IPS-20b (cell line): ENCODE data around the gene RASA1.
A peak's percentile ranks its signal among the peaks of the same experiment; 100 is the strongest.

Experiments used
- H3K27ac ChIP-seq: one replicate; pipeline ENCODE4 v1.5.1; 2013; ENCODE audit warnings: low read length
- H3K27me3 ChIP-seq: 2 replicates; pipeline ENCODE4 v1.6.1; 2013; ENCODE audit warnings: mild to moderate bottlenecking, low read length, inconsistent platforms; ENCODE audit not compliant: insufficient read depth
- H3K36me3 ChIP-seq: 2 replicates; pipeline ENCODE4 v1.6.1; 2013; ENCODE audit warnings: low read depth, mild to moderate bottlenecking, inconsistent platforms, low read length, moderate library complexity; ENCODE audit not compliant: insufficient read depth
- H3K4me1 ChIP-seq: 2 replicates; pipeline ENCODE4 v1.6.1; 2013; ENCODE audit warnings: mild to moderate bottlenecking, control low read depth, inconsistent platforms, low read length, moderate library complexity; ENCODE audit not compliant: insufficient read depth
- H3K4me3 ChIP-seq: 2 replicates; pipeline ENCODE4 v1.5.1; 2013; ENCODE audit warnings: mild to moderate bottlenecking, low read length, inconsistent platforms
- H3K9ac ChIP-seq: 2 replicates; pipeline ENCODE4 v1.6.1; 2013; ENCODE audit warnings: low read depth, mild to moderate bottlenecking, inconsistent platforms, low read length, moderate library complexity
- H3K9me3 ChIP-seq: 2 replicates; pipeline ENCODE4 v1.6.1; 2013; ENCODE audit warnings: mild to moderate bottlenecking, low read depth, low read length, inconsistent platforms; ENCODE audit not compliant: insufficient read depth

The RASA1 gene

GRCh38 chr5:87267574-87268125 is at the start of gene RASA1:
Gene RASA1 (plus strand): TSS chr5:87267883. CDS start chr5:87268452, 569 bp downstream.
- H3K27ac ChIP-seq: peak within 1 kb of the TSS; percentile 95
- H3K9ac ChIP-seq: peak within 1 kb of the TSS; percentile 90
- no peaks in the 10 kb centered on the region for H3K36me3 ChIP-seq
- H3K4me3 ChIP-seq: peak within 1 kb of the TSS; percentile 92
- peaks cover 8% of the 10 kb centered on the region; the same call in 1 of the 2 replicates for H3K4me1 ChIP-seq
- H3K27me3 ChIP-seq: peaks cover 37% of the 10 kb centered on the region
- no peaks in the 10 kb centered on the region for H3K9me3 ChIP-seq

DNA sequence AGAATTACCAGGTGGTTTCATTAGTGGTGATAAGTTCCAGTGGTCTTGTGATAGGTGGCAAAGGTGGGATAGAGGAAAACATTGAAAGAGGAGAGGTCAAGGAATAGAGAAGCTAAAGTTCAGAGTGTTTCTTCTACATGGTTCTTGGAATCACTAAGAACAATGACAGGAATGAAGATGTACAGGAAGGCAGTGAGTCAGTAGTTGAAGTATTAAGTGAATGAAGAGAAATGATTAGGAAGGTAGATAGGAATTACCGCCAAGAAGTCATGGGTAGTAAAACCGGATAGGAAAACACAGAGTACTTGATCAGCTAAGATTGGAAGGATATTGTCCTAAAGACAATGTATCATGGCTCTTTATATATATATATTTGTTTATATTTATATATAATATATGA is 37.9 kb upstream of the RASA1 start:
- no peak overlapping the region for H3K4me3 ChIP-seq
- no peaks in the 10 kb centered on the region for H3K36me3 ChIP-seq
- H3K9me3 ChIP-seq: no peaks in the 10 kb centered on the region
- no peak overlapping the region for H3K27ac ChIP-seq
- no peaks in the 10 kb centered on the region for H3K27me3 ChIP-seq
- no peak overlapping the region for H3K9ac ChIP-seq
- H3K4me1 ChIP-seq: peaks cover 6% of the 10 kb centered on the region

GRCh38 chr5:87231037-87231808 is 36.5 kb upstream of the RASA1 start:
- H3K9ac ChIP-seq: no peak overlapping the region
- H3K4me3 ChIP-seq: no peak overlapping the region
- H3K9me3 ChIP-seq: no peaks in the 10 kb centered on the region
- H3K36me3 ChIP-seq: no peaks in the 10 kb centered on the region
- no peaks in the 10 kb centered on the region for H3K27me3 ChIP-seq
- no peak overlapping the region for H3K27ac ChIP-seq
- H3K4me1 ChIP-seq: peaks cover 6% of the 10 kb centered on the region

GRCh38 chr5:87233143-87233542 is 34.5 kb upstream of the RASA1 start:
- no peak overlapping the region for H3K27ac ChIP-seq
- H3K27me3 ChIP-seq: no peaks in the 10 kb centered on the region
- no peak overlapping the region for H3K4me3 ChIP-seq
- no peak overlapping the region for H3K9ac ChIP-seq
- no peaks in the 10 kb centered on the region for H3K9me3 ChIP-seq
- no peaks in the 10 kb centered on the region for H3K4me1 ChIP-seq
- no peaks in the 10 kb centered on the region for H3K36me3 ChIP-seq

DNA sequence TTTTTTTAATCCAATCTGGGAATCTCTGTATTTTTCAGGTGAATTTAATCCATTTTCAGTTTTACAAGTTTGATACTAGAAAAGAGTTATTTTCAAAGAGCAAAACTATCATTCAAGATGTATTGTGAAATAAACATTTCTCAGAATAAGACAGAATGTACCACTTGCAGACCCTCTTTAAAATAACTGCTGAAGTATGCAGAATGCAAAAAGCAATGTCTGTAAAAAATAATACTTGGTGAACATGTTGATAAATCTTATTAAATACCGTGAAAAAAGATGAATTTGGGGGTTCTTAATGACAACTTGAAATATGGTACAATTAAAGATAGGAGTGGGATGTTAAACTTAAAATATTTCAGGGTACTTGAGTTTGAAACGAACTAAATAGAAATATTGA is 26.1 kb upstream of the RASA1 start:
- no peak overlapping the region for H3K4me3 ChIP-seq
- no peaks in the 10 kb centered on the region for H3K36me3 ChIP-seq
- no peaks in the 10 kb centered on the region for H3K4me1 ChIP-seq
- no peak overlapping the region for H3K9ac ChIP-seq
- no peaks in the 10 kb centered on the region for H3K9me3 ChIP-seq
- H3K27ac ChIP-seq: no peak overlapping the region
- H3K27me3 ChIP-seq: no peaks in the 10 kb centered on the region

GRCh38 chr5:87242242-87242641 is 25.4 kb upstream of the RASA1 start:
- H3K9ac ChIP-seq: no peak overlapping the region
- no peaks in the 10 kb centered on the region for H3K4me1 ChIP-seq
- H3K27me3 ChIP-seq: no peaks in the 10 kb centered on the region
- H3K9me3 ChIP-seq: no peaks in the 10 kb centered on the region
- no peak overlapping the region for H3K4me3 ChIP-seq
- H3K36me3 ChIP-seq: no peaks in the 10 kb centered on the region
- no peak overlapping the region for H3K27ac ChIP-seq

DNA sequence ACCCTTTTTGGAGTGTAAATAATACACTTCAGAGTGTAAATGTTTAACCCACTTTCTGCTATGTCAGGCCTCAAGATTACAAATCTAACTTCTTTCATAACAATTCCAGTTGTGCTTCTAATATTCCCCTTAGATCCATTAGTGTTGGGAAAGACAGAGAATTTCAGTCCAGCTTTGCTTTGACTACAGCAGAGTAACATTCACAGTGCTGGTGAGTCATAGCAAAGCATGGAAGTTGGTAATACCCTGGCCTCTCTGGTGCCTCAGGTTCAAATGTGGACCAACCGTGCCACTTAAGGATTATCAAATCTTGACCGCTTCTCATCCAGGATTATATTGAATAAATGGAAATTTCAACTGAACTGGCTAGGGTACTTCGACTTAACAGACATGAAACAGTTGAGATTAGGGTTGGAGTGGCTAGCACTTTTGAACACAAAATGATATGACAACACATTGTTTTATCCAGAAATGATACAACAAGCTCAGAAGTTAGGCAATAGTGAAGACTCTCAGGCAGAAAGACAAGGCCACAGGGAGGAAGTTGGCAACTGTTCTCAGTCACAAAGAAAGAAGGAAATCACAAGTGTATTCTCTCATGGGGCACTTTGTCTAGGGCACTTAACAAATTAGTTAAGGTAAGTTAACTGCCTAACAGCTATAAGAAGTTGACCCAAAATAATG is 24.4 kb upstream of the RASA1 start:
- Histone ChIP-seq H3K9me3 (no peaks in the 10 kb centered on the region), H3K4me3 (no peak overlapping the region), H3K9ac (no peak overlapping the region), H3K27me3 (no peaks in the 10 kb centered on the region), H3K36me3 (no peaks in the 10 kb centered on the region), H3K4me1 (no peaks in the 10 kb centered on the region), H3K27ac (no peak overlapping the region)

- no peaks in the 10 kb centered on the region for H3K4me1 ChIP-seq
- H3K27me3 ChIP-seq: no peaks in the 10 kb centered on the region
- no peak overlapping the region for H3K4me3 ChIP-seq
- H3K36me3 ChIP-seq: no peaks in the 10 kb centered on the region
- H3K9me3 ChIP-seq: no peaks in the 10 kb centered on the region
- no peak overlapping the region for H3K9ac ChIP-seq
- H3K27ac ChIP-seq: no peak overlapping the region
Measured at GRCh38 chr5:87245451-87245850, 22.2 kb upstream of the RASA1 start.

GRCh38 chr5:87246061-87246460 is 21.6 kb upstream of the RASA1 start:
- H3K9me3 ChIP-seq: no peaks in the 10 kb centered on the region

DNA sequence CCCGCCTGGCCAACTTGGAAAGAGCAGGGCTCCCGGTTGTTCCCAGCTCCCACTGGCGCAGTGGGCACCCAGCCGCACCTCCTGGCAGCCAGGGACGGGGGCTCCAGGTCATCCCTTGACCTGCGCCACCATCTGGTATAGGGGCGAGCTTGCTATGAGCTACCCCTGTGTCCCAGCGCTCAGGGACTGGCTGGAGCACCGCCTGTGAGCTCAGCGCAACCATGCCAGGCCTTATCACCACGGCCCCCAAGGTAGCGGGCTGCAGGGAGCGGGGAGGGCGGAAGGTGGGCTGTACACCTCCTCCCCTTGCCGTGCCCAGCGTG is 15.4 kb upstream of the RASA1 start:
- Histone ChIP-seq H3K4me3 (no peak overlapping the region), H3K9me3 (no peaks in the 10 kb centered on the region), H3K27ac (no peak overlapping the region), H3K4me1 (no peaks in the 10 kb centered on the region), H3K36me3 (no peaks in the 10 kb centered on the region), H3K9ac (no peak overlapping the region), H3K27me3 (no peaks in the 10 kb centered on the region)

More at GRCh38 chr5:87246061-87246460, 21.6 kb upstream of the RASA1 start:
- H3K27ac ChIP-seq: no peak overlapping the region
- H3K4me3 ChIP-seq: no peak overlapping the region
- no peaks in the 10 kb centered on the region for H3K4me1 ChIP-seq
- no peaks in the 10 kb centered on the region for H3K27me3 ChIP-seq
- no peak overlapping the region for H3K9ac ChIP-seq
- no peaks in the 10 kb centered on the region for H3K36me3 ChIP-seq

DNA sequence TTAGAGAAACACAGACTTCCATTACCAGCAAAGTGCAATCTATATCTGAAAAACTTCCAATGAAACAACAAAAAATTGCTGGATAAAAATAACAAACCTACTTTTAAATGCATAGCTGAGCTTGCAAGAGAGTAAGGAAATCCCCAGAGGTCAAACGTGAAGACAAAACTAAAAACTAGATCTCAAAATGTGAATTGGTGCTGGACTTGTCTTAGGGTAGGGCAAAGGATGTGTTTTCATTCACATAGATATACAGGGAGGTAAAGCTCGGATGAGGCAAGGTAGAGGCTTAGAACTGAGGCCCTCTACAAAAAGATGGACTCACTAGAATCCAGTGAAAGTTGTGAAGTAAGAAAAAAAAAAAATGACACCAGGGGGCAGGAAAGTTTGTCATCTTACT is 13.6 kb upstream of the RASA1 start:
- Histone ChIP-seq H3K4me3 (no peak overlapping the region), H3K27me3 (no peaks in the 10 kb centered on the region), H3K4me1 (no peaks in the 10 kb centered on the region), H3K9me3 (no peaks in the 10 kb centered on the region), H3K9ac (no peak overlapping the region), H3K27ac (no peak overlapping the region), H3K36me3 (no peaks in the 10 kb centered on the region)

- Histone ChIP-seq H3K4me1 (peaks cover 3% of the 10 kb centered on the region), H3K27ac (no peak overlapping the region), H3K27me3 (peaks cover 16% of the 10 kb centered on the region; the same call in 1 of the 2 replicates), H3K9me3 (no peaks in the 10 kb centered on the region), H3K4me3 (no peak overlapping the region), H3K9ac (no peak overlapping the region), H3K36me3 (no peaks in the 10 kb centered on the region)
Measured at GRCh38 chr5:87258507-87258906, 9.2 kb upstream of the RASA1 start.
